GM23338 (cell line): ENCODE measurements around the gene CCBE1. TPM values are rescaled to one million over a fixed set of nuclear protein-coding genes. Genes with fewer than 3 reads are reported as not detected.

ENCODE experiments used
- ATAC-seq: fragments of 200-7000 bp; cut with Tn5 transposase; 3 replicates; pipeline ENCODE4 v1.9.1; 2020
- DNase-seq: peaks from one replicate; pipeline ENCODE4 v3.0.0-alpha.2; 2015; ENCODE audit warnings: low spot score
- H2AFZ ChIP-seq: fragments of 200-600 bp; sonication (generic); 2 replicates; pipeline ENCODE4 v1.8.0; 2016; ENCODE audit warnings: antibody characterized with exemption, mild to moderate bottlenecking, moderate library complexity
- H3F3A ChIP-seq: fragments of 200-600 bp; sonication (generic); replicated peaks from 2 replicates; pipeline ENCODE4 v1.8.0; 2017; ENCODE audit warnings: antibody characterized with exemption, mixed run types, low read depth
- H3K27ac ChIP-seq: fragments of 200-600 bp; sonication (generic); 2 replicates; pipeline ENCODE4 v1.6.1; 2016; ENCODE audit warnings: low read depth
- H3K27me3 ChIP-seq: fragments of 200-600 bp; sonication (generic); 2 replicates; pipeline ENCODE4 v1.8.0; 2016; ENCODE audit warnings: mild to moderate bottlenecking, mixed run types, moderate library complexity; ENCODE audit not compliant: insufficient read depth
- H3K36me3 ChIP-seq: fragments of 200-600 bp; sonication (generic); 2 replicates; pipeline ENCODE4 v1.8.0; 2016; ENCODE audit warnings: mild to moderate bottlenecking; ENCODE audit not compliant: insufficient read depth
- H3K4me1 ChIP-seq: fragments of 200-600 bp; sonication (generic); 2 replicates; pipeline ENCODE4 v1.8.0; 2016; ENCODE audit warnings: mild to moderate bottlenecking, moderate library complexity; ENCODE audit not compliant: insufficient read depth
- H3K4me2 ChIP-seq: fragments of 200-600 bp; sonication (generic); 2 replicates; pipeline ENCODE4 v1.7.1; 2017; ENCODE audit warnings: mixed run types
- H3K4me3 ChIP-seq: fragments of 200-600 bp; sonication (generic); 2 replicates; pipeline ENCODE4 v1.6.1; 2016; ENCODE audit warnings: mixed run types
- H3K79me2 ChIP-seq: fragments of 200-600 bp; sonication (generic); replicated peaks from 2 replicates; pipeline ENCODE4 v1.8.0; 2017; ENCODE audit warnings: mild to moderate bottlenecking; ENCODE audit not compliant: insufficient read depth
- H3K9me2 ChIP-seq: fragments of 200-600 bp; sonication (generic); 2 replicates; pipeline ENCODE4 v1.8.0; 2017; ENCODE audit not compliant: insufficient read depth
- H4K20me1 ChIP-seq: fragments of 200-600 bp; sonication (generic); replicated peaks from 2 replicates; pipeline ENCODE4 v1.8.0; 2017; ENCODE audit warnings: mild to moderate bottlenecking; ENCODE audit not compliant: insufficient read depth
- H3K27ac Mint-ChIP-seq: 2 replicates; pipeline ENCODE4 v1.8.0; 2020; ENCODE audit warnings: inconsistent platforms, mild to moderate bottlenecking, moderate library complexity, mixed read lengths
- H3K27me3 Mint-ChIP-seq: 3 replicates; pipeline ENCODE4 v1.8.0; 2022; ENCODE audit warnings: low read depth, mild to moderate bottlenecking, moderate library complexity, mixed read lengths, inconsistent platforms; ENCODE audit not compliant: insufficient read depth, poor library complexity
- H3K36me3 Mint-ChIP-seq: 3 replicates; pipeline ENCODE4 v1.8.0; 2021; ENCODE audit warnings: low read depth, mild to moderate bottlenecking, inconsistent platforms, moderate library complexity, mixed read lengths
- H3K4me1 Mint-ChIP-seq: 3 replicates; pipeline ENCODE4 v1.8.0; 2020; ENCODE audit warnings: mild to moderate bottlenecking, inconsistent platforms, mixed read lengths
- H3K4me3 Mint-ChIP-seq: 3 replicates; pipeline ENCODE4 v1.8.0; 2021; ENCODE audit warnings: moderate library complexity, mild to moderate bottlenecking, inconsistent platforms, mixed read lengths
- H3K9me3 Mint-ChIP-seq: 3 replicates; pipeline ENCODE4 v1.8.0; 2020; ENCODE audit warnings: moderate library complexity, mild to moderate bottlenecking, inconsistent platforms, mixed read lengths
- CREB1 ChIP-seq: fragments of 250-450 bp; sonication (Bioruptor Pico); IDR thresholded peaks from 2 replicates; pipeline ENCODE4 v1.5.0; 2020; ENCODE audit warnings: low read depth, mild to moderate bottlenecking, moderate library complexity
- CTCF ChIP-seq, 2 experiments: fragments of 200-600 bp in 1 of 2; sonication (generic) in 1 of 2; conservative IDR thresholded peaks; 2 replicates each; pipeline versions ENCODE4 v1.5.1 to v1.6.1; 2016 to 2017; ENCODE audit warnings: antibody characterized with exemption in 2 of 2, low read depth in 2 of 2, mild to moderate bottlenecking in 2 of 2, moderate library complexity in 1 of 2
- ETS1 ChIP-seq: IDR thresholded peaks from 2 replicates; pipeline ENCODE4 v1.6.1; 2016; ENCODE audit warnings: antibody characterized with exemption
- EZH2 ChIP-seq: fragments of 200-600 bp; sonication (generic); IDR thresholded peaks from one replicate; pipeline ENCODE4 v1.8.0; 2017; ENCODE audit warnings: antibody characterized with exemption, mild to moderate bottlenecking, low read depth; ENCODE audit not compliant: unreplicated experiment
- EZH2phosphoT487 ChIP-seq: fragments of 200-600 bp; sonication (generic); IDR thresholded peaks from one replicate; pipeline ENCODE4 v1.8.1; 2018; ENCODE audit warnings: antibody characterized with exemption; ENCODE audit not compliant: unreplicated experiment
- JUNB ChIP-seq: IDR thresholded peaks from one replicate; pipeline ENCODE4 v1.6.1; 2016; ENCODE audit warnings: antibody characterized with exemption; ENCODE audit not compliant: unreplicated experiment
- NANOG ChIP-seq: IDR thresholded peaks from 2 replicates; pipeline ENCODE4 v1.6.1; 2016; ENCODE audit warnings: antibody characterized with exemption, borderline replicate concordance
- POLR2AphosphoS5 ChIP-seq: IDR thresholded peaks from 2 replicates; pipeline ENCODE4 v1.6.1; 2016; ENCODE audit warnings: antibody characterized with exemption, low read depth
- REST ChIP-seq: IDR thresholded peaks from one replicate; pipeline ENCODE4 v1.6.1; 2018; ENCODE audit warnings: antibody characterized with exemption; ENCODE audit not compliant: unreplicated experiment
- STAT1 ChIP-seq: IDR thresholded peaks from one replicate; pipeline ENCODE4 v1.6.1; 2016; ENCODE audit warnings: antibody characterized with exemption; ENCODE audit not compliant: unreplicated experiment
- ZNF114 ChIP-seq: fragments of 250-450 bp; sonication (Bioruptor Pico); IDR thresholded peaks from 2 replicates; pipeline ENCODE4 v1.5.0; 2020; ENCODE audit warnings: mild to moderate bottlenecking, moderate library complexity
- ZNF331 ChIP-seq: fragments of 250-450 bp; sonication (Bioruptor Pico); IDR thresholded peaks from 2 replicates; pipeline ENCODE4 v1.5.0; 2020; ENCODE audit warnings: low read depth, mild to moderate bottlenecking, moderate library complexity
- ZNF462 ChIP-seq: fragments of 250-450 bp; sonication (Bioruptor Pico); IDR thresholded peaks from 2 replicates; pipeline ENCODE4 v1.5.0; 2020; ENCODE audit warnings: mild to moderate bottlenecking, moderate library complexity
- polyA plus RNA-seq: library from polyadenylated mRNA; unstranded; fragments of >200 nt; fragmentation: Nextera tagmentation; extraction: Ambion mirVana; gene quantifications from 2 replicates; pipeline ENCODE4 v1.2.1, GENCODE V29; 2016
- total RNA-seq: library from RNA; depleted of rRNA; stranded (reverse); fragments of >200 nt; shearing (Covaris generic); gene quantifications from 2 replicates; pipeline ENCODE4 v1.2.3, GENCODE V29; 2014

The CCBE1 gene
- total and polyA plus RNA-seq, 2 experiments from 2014 or later = 2.1 to 2.6 TPM

- H3K79me2 ChIP-seq = no peaks in the 10 kb centered on the region
- H3K4me1 ChIP-seq = peaks cover 7% of the 10 kb centered on the region; the same call in 1 of the 2 replicates
- ATAC-seq = peak; percentile 67
- no peak overlapping the region for H3K27ac Mint-ChIP-seq
- no peak overlapping the region for H3K27ac ChIP-seq
- no peak overlapping the region for H2AFZ ChIP-seq
- H4K20me1 ChIP-seq = no peaks in the 10 kb centered on the region
- no peaks in the 10 kb centered on the region for H3K36me3 ChIP-seq
- no peak overlapping the region for H3K4me3 ChIP-seq
- H3K9me2 ChIP-seq = no peaks in the 10 kb centered on the region
- peaks cover 18% of the 10 kb centered on the region for H3K4me1 Mint-ChIP-seq
- DNase-seq = no peak
- H3K4me2 ChIP-seq = no peak overlapping the region
- no peak overlapping the region for H3K4me3 Mint-ChIP-seq
- no peaks in the 10 kb centered on the region for H3K36me3 Mint-ChIP-seq
- no peaks in the 10 kb centered on the region for H3F3A ChIP-seq
- TF ChIP-seq STAT1 = no peak
- TF ChIP-seq EZH2phosphoT487 = no peak
- TF ChIP-seq NANOG = no peak
- no peak for TF ChIP-seq POLR2AphosphoS5
- TF ChIP-seq REST = no peak
- no peak for TF ChIP-seq CREB1 (CRISPR knock-in tag)
- no peak for TF ChIP-seq ZNF462 (CRISPR knock-in tag)
- no peak for TF ChIP-seq ZNF331 (CRISPR knock-in tag)
- TF ChIP-seq ZNF114 (CRISPR knock-in tag) = no peak
- TF ChIP-seq JUNB = no peak
- no peak for TF ChIP-seq ETS1
- TF ChIP-seq EZH2 = no peak
- TF ChIP-seq CTCF (conservative IDR thresholded peaks at IDR 0.05; ENCODE audit: low read depth in 2 of 2) = no peak
- no peaks in the 10 kb centered on the region for H3K27me3 ChIP-seq
- H3K9me3 Mint-ChIP-seq = no peaks in the 10 kb centered on the region; the same call in 2 of the 3 replicates
- peaks cover 3% of the 10 kb centered on the region for H3K27me3 Mint-ChIP-seq
Measured at GRCh38 chr18:59643740-59644139, 53.5 kb downstream of the CCBE1 start.
